Cardiac muscle cell (in vitro differentiated cells and primary cell): ENCODE measurements around the gene SGMS1. TPM values are rescaled to one million over a fixed set of nuclear protein-coding genes. Genes with fewer than 3 reads are reported as not detected.

Source experiments
- DNase-seq, 2 donors: peaks; one replicate each; pipeline versions ENCODE4 v3.0.0 to v3.0.0-alpha.2; 2010 to 2017; ENCODE audit warnings: low read depth in 1 of 2, low spot score in 1 of 2
- H3K27ac ChIP-seq: fragments of 200-600 bp; sonication (generic); 2 replicates; pipeline ENCODE4 v1.5.1; 2016
- H3K27me3 ChIP-seq: fragments of 200-600 bp; sonication (generic); 2 replicates; pipeline ENCODE4 v1.6.0; 2016; ENCODE audit warnings: control low read depth
- H3K36me3 ChIP-seq: fragments of 200-600 bp; sonication (generic); 2 replicates; pipeline ENCODE4 v1.5.1; 2016; ENCODE audit warnings: control low read depth
- H3K4me1 ChIP-seq: fragments of 200-600 bp; sonication (generic); 2 replicates; pipeline ENCODE4 v1.8.1; 2017; ENCODE audit warnings: low read depth, mild to moderate bottlenecking, mixed run types
- H3K4me3 ChIP-seq: fragments of 200-600 bp; sonication (generic); 2 replicates; pipeline ENCODE4 v1.5.1; 2016; ENCODE audit warnings: mild to moderate bottlenecking
- H3K9me3 ChIP-seq: fragments of 200-600 bp; sonication (generic); 2 replicates; pipeline ENCODE4 v1.5.1; 2017; ENCODE audit warnings: low read depth, mild to moderate bottlenecking, control low read depth
- CTCF ChIP-seq: IDR thresholded peaks from 2 replicates; pipeline ENCODE4 v1.5.1; 2012; ENCODE audit warnings: low read depth, mild to moderate bottlenecking, low read length
- polyA plus RNA-seq: library from polyadenylated mRNA; unstranded; fragments of >200 nt; fragmentation: Nextera tagmentation; extraction: Ambion mirVana; gene quantifications from 2 replicates; pipeline ENCODE4 v1.2.1, GENCODE V29; 2016
- total RNA-seq: library from RNA; depleted of rRNA; stranded (reverse); fragments of >200 nt; gene quantifications from 2 replicates; pipeline ENCODE4 v1.2.3, GENCODE V29; 2016

The SGMS1 gene
- total and polyA plus RNA-seq, 2 experiments from 2014 or later, result 12.1 to 41.6 TPM

DNA sequence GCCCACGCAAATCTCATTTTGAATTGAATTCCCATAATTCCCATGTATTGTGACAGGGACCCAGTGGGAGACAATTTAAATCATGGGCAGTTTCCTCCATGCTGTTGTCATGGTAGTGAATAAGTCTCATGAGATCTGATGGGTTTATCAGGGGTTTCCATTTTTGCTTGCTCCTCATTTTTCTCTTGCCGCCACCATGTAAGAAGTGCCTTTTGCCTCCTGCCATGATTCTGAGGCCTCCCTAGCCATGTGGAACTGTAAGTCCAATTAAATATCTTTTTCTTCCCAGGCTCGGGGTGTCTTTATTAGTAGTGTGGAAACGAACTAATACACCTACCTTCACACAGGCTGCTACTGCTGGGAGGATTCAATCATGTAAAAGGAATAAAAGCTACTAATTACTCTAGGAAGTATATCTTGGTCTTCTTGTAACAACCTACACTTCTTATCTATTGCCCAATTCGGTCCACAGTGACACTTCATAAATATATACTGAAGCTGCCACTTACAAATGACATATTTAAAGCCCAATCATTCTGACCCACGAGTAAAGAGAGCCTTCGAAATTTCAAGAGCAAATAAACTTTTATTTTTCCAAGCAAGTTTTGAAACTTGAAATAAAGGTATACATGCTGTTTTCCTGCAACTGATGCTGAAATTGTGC is 272.1 kb downstream of the SGMS1 start:
- no peak overlapping the region for H3K27ac ChIP-seq
- no peaks in the 10 kb centered on the region for H3K4me1 ChIP-seq
- H3K36me3 ChIP-seq, result no peaks in the 10 kb centered on the region
- no peak for DNase-seq
- H3K4me3 ChIP-seq, result no peak overlapping the region
- H3K9me3 ChIP-seq, result no peaks in the 10 kb centered on the region
- TF ChIP-seq CTCF, result no peak
- H3K27me3 ChIP-seq, result no peaks in the 10 kb centered on the region

DNA sequence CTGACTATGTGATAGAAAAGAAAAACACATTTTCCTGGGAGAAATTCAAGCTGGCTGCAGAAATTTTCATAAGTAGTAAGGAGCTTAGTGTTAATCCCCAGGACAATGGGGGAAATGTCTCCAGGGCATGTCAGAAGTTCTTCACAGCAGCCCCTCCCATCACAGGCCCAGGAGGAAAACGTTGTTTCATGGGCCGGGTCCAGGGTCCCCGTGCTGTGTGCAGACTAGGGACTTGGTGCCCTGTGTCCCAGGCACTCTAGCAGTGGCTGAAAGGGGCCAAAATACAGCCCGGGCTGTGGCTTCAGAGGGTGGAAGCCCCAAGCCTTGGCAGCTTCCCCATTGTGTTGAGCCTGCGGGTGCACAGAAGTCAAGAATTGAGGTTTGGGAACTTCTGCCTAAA is 273.4 kb downstream of the SGMS1 start:
- H3K4me3 ChIP-seq, result no peak overlapping the region
- TF ChIP-seq CTCF, result no peak
- no peaks in the 10 kb centered on the region for H3K27me3 ChIP-seq
- no peak overlapping the region for H3K27ac ChIP-seq
- no peaks in the 10 kb centered on the region for H3K4me1 ChIP-seq
- no peaks in the 10 kb centered on the region for H3K9me3 ChIP-seq
- no peak for DNase-seq
- H3K36me3 ChIP-seq, result no peaks in the 10 kb centered on the region

DNA sequence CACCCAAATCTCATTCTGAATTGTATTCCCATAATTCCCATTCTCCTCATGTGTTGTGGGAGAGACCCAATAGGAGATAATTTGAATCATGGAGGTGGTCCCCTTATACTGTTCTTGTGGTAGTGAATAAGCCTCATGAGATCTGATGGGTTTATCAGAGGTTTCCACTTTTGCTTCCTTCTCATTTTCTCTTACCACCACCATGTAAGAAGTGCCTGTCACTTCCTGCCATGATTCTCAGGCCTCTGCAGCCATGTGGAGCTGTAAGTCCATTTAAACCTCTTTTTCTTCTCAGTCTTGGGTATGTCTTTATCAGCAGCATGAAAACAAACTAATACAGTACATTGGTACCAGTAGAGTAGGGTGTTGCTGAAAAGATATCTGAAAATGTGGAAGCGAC is 274.2 kb downstream of the SGMS1 start:
- no peak for TF ChIP-seq CTCF
- no peak overlapping the region for H3K4me3 ChIP-seq
- no peaks in the 10 kb centered on the region for H3K27me3 ChIP-seq
- H3K4me1 ChIP-seq, result no peaks in the 10 kb centered on the region
- H3K9me3 ChIP-seq, result no peaks in the 10 kb centered on the region
- no peak overlapping the region for H3K27ac ChIP-seq
- H3K36me3 ChIP-seq, result no peaks in the 10 kb centered on the region
- DNase-seq, result no peak

- H3K36me3 ChIP-seq, result no peaks in the 10 kb centered on the region
- no peak overlapping the region for H3K27ac ChIP-seq
- DNase-seq, result peak in 1 of 2 donors; percentile 14
These were observed 276.4 kb downstream of the SGMS1 start for GRCh38 chr10:50347394-50347802.

DNA sequence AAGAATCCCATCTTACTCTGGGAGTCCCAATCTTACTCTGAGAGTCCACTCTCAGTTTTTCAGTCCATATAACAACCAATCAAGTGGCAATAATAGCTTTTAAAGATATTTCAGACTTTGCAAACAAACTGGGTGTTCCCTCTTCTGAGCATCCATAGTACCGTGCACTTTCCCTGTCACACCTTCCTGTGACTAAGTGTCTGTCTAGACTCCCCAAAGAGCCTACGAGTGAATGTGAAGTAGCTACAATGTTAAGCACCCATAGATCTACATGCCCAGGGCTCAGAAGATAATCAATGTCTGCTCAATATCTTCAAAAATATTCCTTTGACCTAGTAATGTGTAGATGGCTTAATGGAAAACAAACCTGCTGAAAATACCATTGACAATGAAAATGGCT is 276.8 kb downstream of the SGMS1 start:
- Histone ChIP-seq H3K4me3 (no peak overlapping the region), H3K27me3 (no peaks in the 10 kb centered on the region), H3K9me3 (no peaks in the 10 kb centered on the region), H3K36me3 (no peaks in the 10 kb centered on the region), H3K4me1 (no peaks in the 10 kb centered on the region), H3K27ac (no peak overlapping the region)
- no peak for TF ChIP-seq CTCF
- DNase-seq, result no peak

More at GRCh38 chr10:50347394-50347802, 276.4 kb downstream of the SGMS1 start:
- H3K27me3 ChIP-seq, result no peaks in the 10 kb centered on the region
- TF ChIP-seq CTCF, result no peak
- H3K4me1 ChIP-seq, result no peaks in the 10 kb centered on the region
- H3K4me3 ChIP-seq, result no peak overlapping the region
- H3K9me3 ChIP-seq, result no peaks in the 10 kb centered on the region
